Esophagus squamous epithelium (tissue), 5 donors: ENCODE results near the gene PLA2G2F. TPM values are rescaled to one million over a fixed set of nuclear protein-coding genes. Genes with fewer than 3 reads are reported as not detected.

Experiments used
- DNase-seq: peaks from one replicate; lab custom pipeline; 2025; lab: John Stamatoyannopoulos, UW
- H3K27ac ChIP-seq, 4 donors: fragments of 200-600 bp; sonication (generic); one replicate each; pipeline ENCODE4 v1.5.1; 2016 to 2019; ENCODE audit warnings: mild to moderate bottlenecking in 1 of 4
- H3K27me3 ChIP-seq, 4 donors: fragments of 200-600 bp; sonication (generic); 1 replicate in 3 of 4; 2 replicates in 1 of 4; pipeline versions ENCODE4 v1.5.1 to v1.6.0; 2017 to 2021; ENCODE audit warnings: antibody characterized with exemption in 1 of 4
- H3K36me3 ChIP-seq, 3 donors: fragments of 200-600 bp; sonication (generic); one replicate each; pipeline ENCODE4 v1.5.1; 2016 to 2019
- H3K4me1 ChIP-seq, 3 donors: fragments of 200-600 bp; sonication (generic); one replicate each; pipeline ENCODE4 v1.5.1; 2017 to 2019
- H3K4me3 ChIP-seq, 4 donors: fragments of 200-600 bp; sonication (generic); 1 replicate in 3 of 4; 2 replicates in 1 of 4; pipeline ENCODE4 v1.5.1; 2016 to 2019; ENCODE audit warnings: mild to moderate bottlenecking in 2 of 4, moderate library complexity in 1 of 4
- H3K9me3 ChIP-seq, 3 donors: fragments of 200-600 bp; sonication (generic); one replicate each; pipeline ENCODE4 v1.5.1; 2016 to 2019
- POLR2A ChIP-seq, 4 donors: fragments of 450-650 bp; IDR thresholded peaks; one replicate each; pipeline ENCODE4 v1.6.1; 2017; ENCODE audit warnings: antibody characterized with exemption in 4 of 4, mild to moderate bottlenecking in 4 of 4, moderate library complexity in 3 of 4
- WGBS, 2 donors: methylation state at CpG; one replicate each; pipeline ENCODE4 v1.1.5; 2018; 5-methylcytosine and 5-hydroxymethylcytosine counted together
- intact Hi-C: fragments of 100-400 bp; cut with DNase I; formaldehyde crosslinking; loops from one replicate; pipeline ENCODE4 v1.15.0; 2022
- total RNA-seq, 4 donors: library from RNA; depleted of rRNA; stranded (reverse); fragments of >200 nt; gene quantifications; one replicate each; pipeline ENCODE4 v1.1.0, GENCODE V29; 2016
- TF ChIP-seq, protein P1 (sequence below), 6 experiments: fragments of 450-650 bp in 4 of 6; fragments of 200-600 bp in 2 of 6; sonication (generic) in 2 of 6; IDR thresholded peaks; one replicate each; pipeline ENCODE4 v1.5.1; 2016 to 2019; ENCODE audit warnings: antibody characterized with exemption in 6 of 6, mild to moderate bottlenecking in 4 of 6, moderate library complexity in 4 of 6
- donor health status: DM: yes; HTN: yes; CAD: no.

Gene PLA2G2F
- total RNA-seq, 4 donors from 2014 or later = 0.48 TPM; not detected in 3

DNA sequence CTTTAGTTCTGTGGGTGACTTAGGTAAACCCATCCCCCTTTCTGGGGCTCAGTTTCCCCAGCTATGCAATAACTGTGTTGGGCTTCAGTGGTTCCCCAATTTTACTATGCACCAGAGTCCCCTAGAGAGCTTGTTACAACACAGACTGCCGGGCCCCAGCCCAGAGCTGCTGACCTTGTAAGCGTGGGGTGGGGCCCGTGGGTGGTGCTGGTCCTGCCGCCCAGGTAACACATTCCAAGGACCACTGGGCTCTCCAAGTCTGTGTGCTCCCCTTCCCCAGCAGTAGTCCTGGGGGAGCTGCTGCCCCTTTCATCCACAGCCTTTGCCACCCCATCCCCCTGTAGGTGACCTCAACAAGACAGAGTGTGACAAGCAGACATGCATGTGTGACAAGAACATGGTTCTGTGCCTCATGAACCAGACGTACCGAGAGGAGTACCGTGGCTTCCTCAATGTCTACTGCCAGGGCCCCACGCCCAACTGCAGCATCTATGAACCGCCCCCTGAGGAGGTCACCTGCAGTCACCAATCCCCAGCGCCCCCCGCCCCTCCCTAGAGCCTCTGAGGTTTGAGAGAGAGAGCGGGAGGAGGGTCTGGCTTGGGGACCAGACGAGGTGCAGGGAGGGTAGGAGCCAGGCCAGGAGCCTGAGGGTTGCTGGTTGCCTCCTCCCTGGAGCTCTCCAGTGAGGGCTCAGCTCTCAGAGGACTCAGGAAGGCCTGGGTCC lies 8.9 kb downstream of the PLA2G2F start:
- Histone ChIP-seq H3K4me1 (peaks cover 9 to 21% (median 10%) of the 10 kb centered on the region in 3 donors), H3K27me3 (peaks cover 0 to 22% (median 0%) of the 10 kb centered on the region in 4 donors), H3K27ac (no peak overlapping the region), H3K9me3 (no peaks in the 10 kb centered on the region), H3K4me3 (no peak overlapping the region), H3K36me3 (no peaks in the 10 kb centered on the region)
- no peak for DNase-seq
- TF ChIP-seq, protein P1, sequence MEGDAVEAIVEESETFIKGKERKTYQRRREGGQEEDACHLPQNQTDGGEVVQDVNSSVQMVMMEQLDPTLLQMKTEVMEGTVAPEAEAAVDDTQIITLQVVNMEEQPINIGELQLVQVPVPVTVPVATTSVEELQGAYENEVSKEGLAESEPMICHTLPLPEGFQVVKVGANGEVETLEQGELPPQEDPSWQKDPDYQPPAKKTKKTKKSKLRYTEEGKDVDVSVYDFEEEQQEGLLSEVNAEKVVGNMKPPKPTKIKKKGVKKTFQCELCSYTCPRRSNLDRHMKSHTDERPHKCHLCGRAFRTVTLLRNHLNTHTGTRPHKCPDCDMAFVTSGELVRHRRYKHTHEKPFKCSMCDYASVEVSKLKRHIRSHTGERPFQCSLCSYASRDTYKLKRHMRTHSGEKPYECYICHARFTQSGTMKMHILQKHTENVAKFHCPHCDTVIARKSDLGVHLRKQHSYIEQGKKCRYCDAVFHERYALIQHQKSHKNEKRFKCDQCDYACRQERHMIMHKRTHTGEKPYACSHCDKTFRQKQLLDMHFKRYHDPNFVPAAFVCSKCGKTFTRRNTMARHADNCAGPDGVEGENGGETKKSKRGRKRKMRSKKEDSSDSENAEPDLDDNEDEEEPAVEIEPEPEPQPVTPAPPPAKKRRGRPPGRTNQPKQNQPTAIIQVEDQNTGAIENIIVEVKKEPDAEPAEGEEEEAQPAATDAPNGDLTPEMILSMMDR (IDR thresholded peaks at IDR 0.05) = no peak
- TF ChIP-seq POLR2A (IDR thresholded peaks at IDR 0.05) = no peak
- WGBS, 2 donors = no CpG with 5 or more reads among the region's 13 CpGs
- intact Hi-C loops = no loop called here

DNA sequence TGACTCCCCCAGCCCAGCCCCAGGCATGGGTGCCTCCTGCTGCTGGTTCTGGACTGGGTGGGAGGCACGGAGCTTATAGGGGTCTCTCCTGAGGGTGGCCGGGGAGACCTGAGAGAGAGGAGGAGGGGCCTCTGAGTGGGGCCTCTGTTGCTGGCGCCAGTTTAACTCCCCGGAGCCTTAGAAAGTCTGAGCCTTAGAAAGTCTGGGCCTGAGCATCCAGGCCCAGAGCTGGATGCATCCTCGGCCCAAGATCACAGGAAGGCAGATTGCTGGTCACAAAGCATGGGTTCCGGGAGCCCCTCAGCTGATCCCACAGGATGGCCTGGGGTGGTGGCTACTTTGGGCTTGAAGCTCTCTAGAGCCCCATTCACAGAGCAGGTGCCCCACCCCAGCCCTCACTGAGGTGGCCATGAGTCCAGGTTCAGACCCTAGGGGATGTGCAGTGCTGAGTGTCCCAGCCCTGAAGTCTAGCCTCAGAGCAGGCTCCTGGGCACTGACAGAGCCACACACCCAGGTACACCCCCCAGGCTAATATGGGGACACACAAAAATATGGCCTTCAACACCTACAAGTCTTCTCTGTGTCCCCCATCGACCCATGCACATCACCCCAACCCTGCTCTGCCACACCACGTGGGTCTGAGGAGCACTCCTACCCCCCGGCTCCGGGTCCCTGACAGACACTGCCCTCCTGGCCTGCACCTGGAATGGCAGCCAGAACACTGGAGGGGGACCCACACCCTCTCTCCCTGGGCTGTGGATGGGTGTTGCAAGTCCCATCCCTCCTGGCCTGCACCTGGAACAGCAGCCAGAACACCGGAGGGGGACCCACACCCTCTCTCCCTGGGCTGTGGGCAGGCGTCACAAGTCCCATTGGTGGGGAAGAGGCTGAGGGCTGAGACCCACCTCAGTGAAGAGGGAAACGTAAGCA lies 9.7 kb downstream of the PLA2G2F start:
- Histone ChIP-seq H3K36me3 (no peaks in the 10 kb centered on the region), H3K27me3 (peaks cover 0 to 22% (median 0%) of the 10 kb centered on the region in 4 donors), H3K27ac (no peak overlapping the region), H3K4me1 (peaks cover 9 to 26% (median 10%) of the 10 kb centered on the region in 3 donors), H3K4me3 (no peak overlapping the region), H3K9me3 (no peaks in the 10 kb centered on the region)
- WGBS, 2 donors = 80% methylated on average over 2 of the region's 13 CpGs; no CpG with 5 or more reads in 1 of the 2 donors
- no peak for DNase-seq
- intact Hi-C loops = no loop called here
- no peak for TF ChIP-seq POLR2A (IDR thresholded peaks at IDR 0.05)
- TF ChIP-seq, protein P1 (IDR thresholded peaks at IDR 0.05) = no peak

DNA sequence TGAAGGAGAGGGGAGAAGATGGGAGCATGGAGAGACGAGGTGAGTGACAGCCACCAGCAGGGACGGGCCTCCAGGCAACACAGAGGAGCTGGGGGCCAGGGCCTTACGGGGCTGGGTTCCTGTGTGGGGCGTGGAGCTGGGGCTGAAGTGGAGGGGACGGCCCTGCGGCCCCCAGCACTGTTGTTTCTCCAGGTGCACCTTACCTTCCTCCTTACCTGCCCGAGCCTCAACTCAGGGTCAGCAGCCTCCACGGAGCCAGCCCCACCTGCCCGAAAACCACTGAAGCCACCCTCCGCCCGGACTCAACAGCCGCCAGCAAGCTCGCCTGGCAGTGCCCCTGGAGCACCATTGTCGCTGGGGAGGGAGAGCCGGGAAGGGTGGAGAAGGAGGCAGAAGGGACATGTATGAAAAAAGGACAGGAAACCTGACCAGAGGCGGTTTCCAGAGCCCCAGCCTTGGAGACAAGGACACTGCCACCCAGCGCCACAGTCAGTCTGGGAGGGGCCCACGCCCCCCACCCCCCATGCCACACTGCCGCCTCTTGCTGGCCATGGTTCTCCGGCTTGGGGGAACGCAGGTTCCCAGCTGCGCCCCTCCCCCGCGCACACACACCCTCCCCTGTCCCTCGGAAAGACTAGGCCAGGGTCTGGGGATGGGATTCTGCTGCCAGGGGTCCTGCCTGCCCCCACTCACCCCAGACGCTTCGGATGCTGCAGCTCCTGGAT lies 10.6 kb downstream of the PLA2G2F start:
- no peak for DNase-seq

DNA sequence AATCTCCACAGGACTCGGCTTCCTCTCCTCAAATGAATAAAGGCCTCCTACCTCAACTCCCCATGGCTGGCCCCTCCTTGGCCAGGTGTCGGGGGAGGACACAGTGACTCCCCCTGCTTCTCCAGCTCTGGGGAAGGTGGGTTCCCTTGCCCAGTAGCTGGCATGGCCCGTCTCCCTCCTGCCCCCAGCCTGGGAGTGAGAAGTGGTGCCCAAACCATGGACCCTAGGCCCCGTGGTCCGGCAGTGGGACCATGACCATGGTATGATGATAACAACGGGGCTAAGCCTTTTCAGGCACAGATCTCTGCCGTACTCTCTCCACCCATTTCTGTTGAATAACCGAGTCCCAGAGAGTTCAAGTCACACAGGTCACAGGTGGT lies 11.2 kb downstream of the PLA2G2F start:
- no peaks in the 10 kb centered on the region for H3K36me3 ChIP-seq
- no peak overlapping the region for H3K27ac ChIP-seq
- H3K9me3 ChIP-seq = no peaks in the 10 kb centered on the region
- intact Hi-C loops = loop anchor here (5.0 kb wide), 2 partner anchors 53 to 233 kb away; no protein-coding TSS in a partner anchor
- H3K27me3 ChIP-seq = peaks cover 0 to 14% (median 0%) of the 10 kb centered on the region in 4 donors
- no peak for TF ChIP-seq POLR2A (IDR thresholded peaks at IDR 0.05)
- TF ChIP-seq, protein P1 (IDR thresholded peaks at IDR 0.05) = no peak
- peaks cover 9 to 26% (median 10%) of the 10 kb centered on the region in 3 donors for H3K4me1 ChIP-seq
- WGBS, 2 donors = 77 to 86% methylated on average over 4 to 7 of the region's 8 CpGs
- H3K4me3 ChIP-seq = no peak overlapping the region
- DNase-seq = no peak

More for the DNA sequence above, 10.6 kb downstream of the PLA2G2F start:
- H3K36me3 ChIP-seq = no peaks in the 10 kb centered on the region
- H3K27ac ChIP-seq = no peak overlapping the region
- TF ChIP-seq POLR2A (IDR thresholded peaks at IDR 0.05) = no peak
- TF ChIP-seq, protein P1 (IDR thresholded peaks at IDR 0.05) = no peak
- H3K27me3 ChIP-seq = peaks cover 0 to 15% (median 0%) of the 10 kb centered on the region in 4 donors
- no peaks in the 10 kb centered on the region for H3K9me3 ChIP-seq
- intact Hi-C loops = loop anchor here (5.0 kb wide), 2 partner anchors 52 to 232 kb away; no protein-coding TSS in a partner anchor
- H3K4me3 ChIP-seq = no peak overlapping the region
- peaks cover 9 to 26% (median 10%) of the 10 kb centered on the region in 3 donors for H3K4me1 ChIP-seq
- WGBS, 2 donors = 61 to 78% methylated on average over 6 to 11 of the region's 27 CpGs
